GM11168 (cell line): Measurements from ENCODE around the gene KCNJ10.

ENCODE experiments used
- in situ Hi-C: fragments of 300-500 bp; cut with MboI; formaldehyde crosslinking; loops from one replicate; pipeline ENCODE4 v1.12.0; 2022; ENCODE audit warnings: low sequenced_read_pairs; ENCODE audit not compliant: unreplicated experiment

KCNJ10 gene

DNA sequence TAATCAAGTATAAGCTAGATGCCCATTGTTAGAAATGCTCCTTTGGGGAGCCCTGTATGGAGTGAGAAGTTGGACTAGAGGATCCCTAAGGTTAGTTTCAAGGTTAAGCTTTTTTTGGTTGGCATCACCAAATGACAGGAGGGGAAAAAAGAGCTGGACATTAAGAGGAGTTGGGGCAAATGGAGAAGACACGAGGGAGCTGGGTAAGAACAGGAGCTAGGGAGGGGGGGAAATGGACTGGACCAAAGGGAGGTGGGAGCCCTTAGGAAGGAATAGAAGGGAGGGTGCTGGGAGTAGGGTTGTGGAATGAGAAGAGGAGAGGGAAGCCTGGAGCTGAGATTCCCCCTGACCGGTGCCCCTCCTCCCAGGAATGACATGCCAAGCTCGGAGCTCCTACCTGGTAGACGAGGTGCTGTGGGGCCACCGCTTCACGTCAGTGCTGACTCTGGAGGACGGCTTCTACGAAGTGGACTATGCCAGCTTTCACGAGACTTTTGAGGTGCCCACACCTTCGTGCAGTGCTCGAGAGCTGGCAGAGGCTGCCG, 17.2 kb upstream of the KCNJ10 start:
- in situ Hi-C loops = no loop called here

DNA sequence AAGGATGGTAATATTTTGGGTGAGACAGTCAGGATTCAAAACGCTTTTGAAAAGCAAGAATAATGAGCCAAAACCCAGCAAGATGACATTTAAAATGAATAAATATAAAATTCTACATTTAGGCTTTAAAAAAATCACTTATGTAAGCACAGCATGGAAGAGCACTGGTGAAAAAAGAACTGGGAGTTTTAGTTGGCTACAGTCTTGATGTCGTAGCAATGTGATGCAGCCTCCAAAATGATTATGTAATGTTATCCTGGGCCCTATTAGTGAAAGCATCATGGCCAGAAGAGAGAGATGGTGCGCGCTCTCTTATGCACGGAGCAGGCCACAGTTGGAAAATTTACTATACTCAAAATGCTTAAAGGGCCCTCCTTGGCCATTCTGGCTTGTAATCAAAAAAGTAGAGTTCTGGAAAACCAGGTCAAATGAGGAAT, 16.5 kb upstream of the KCNJ10 start:
- in situ Hi-C loops = no loop called here

DNA sequence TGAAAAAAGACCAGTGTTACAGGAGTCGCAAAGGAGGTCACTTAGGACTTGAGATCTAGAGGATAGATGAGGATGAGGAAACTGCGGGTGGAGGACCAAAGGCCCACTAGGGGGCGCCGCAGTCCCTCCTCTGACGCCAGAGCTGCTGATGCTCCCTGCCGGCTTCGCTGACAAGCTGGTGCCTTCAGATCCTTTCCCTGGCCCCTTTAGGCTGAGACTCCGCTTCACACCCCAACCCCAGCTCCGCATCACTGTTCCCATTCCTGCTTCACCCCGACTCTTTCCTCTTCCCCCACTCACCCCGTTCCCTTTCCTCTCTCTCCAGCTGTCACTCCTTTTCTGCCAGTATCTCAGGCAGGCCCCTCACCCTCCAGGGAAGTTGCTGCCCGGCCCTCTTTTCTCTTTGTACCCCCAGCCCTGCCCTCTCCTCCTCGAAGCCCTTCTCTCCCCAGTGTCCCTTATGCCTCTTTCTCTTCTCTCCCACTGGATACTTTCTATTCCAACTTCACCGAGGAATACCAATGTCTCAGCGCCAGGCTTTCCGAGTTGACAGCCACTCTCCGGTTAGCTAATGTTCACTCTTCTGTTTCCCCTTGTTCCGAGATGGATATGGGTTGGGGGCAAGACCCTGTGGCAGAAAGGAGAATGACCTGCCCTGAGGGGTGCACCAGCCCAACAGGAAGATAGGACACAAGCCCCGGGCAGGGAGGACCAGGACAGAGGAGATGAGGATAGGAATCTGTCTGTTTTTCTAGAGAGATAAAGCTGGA, 15.9 kb upstream of the KCNJ10 start:
- in situ Hi-C loops = no loop called here

DNA sequence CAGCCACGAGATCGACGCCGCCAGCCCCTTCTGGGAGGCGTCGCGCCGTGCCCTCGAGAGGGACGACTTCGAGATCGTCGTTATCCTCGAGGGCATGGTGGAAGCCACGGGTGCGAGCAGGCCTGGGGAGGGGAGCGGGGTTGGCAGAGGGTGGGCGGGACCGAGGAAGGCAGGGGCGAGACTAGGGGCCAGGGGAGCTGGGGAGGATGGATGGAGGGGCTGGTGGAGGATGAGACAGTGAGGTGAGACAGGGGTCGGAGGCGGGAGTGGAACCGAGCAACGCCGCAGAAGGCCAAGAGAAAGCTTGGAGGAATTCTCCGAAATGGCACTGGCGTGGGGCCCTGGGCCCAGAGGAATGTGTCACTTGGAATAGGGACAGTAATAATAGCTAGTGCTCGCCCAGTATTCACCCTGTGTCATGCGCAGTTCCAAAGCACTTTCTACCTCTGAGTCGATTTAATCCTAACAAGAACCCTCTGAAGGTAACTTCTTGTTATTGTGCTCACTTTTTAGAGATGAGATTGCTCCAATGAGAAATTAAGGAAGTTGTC, 14.9 kb upstream of the KCNJ10 start:
- in situ Hi-C loops = loop anchor here (5.0 kb wide), 1 partner anchor 38 kb away; no protein-coding TSS in a partner anchor

DNA sequence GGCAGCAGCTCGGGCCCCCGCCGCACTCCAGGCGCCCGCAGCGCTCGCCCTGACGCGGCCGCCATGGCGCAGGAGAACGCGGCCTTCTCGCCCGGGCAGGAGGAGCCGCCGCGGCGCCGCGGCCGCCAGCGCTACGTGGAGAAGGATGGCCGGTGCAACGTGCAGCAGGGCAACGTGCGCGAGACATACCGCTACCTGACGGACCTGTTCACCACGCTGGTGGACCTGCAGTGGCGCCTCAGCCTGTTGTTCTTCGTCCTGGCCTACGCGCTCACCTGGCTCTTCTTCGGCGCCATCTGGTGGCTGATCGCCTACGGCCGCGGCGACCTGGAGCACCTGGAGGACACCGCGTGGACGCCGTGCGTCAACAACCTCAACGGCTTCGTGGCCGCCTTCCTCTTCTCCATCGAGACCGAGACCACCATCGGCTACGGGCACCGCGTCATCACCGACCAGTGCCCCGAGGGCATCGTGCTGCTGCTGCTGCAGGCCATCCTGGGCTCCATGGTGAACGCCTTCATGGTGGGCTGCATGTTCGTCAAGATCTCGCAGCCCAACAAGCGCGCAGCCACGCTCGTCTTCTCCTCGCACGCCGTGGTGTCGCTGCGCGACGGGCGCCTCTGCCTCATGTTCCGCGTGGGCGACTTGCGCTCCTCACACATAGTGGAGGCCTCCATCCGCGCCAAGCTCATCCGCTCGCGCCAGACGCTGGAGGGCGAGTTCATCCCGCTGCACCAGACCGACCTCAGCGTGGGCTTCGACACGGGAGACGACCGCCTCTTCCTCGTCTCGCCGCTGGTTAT, 14.2 kb upstream of the KCNJ10 start:
- in situ Hi-C loops = loop anchor here (5.0 kb wide), 1 partner anchor 37 kb away; no protein-coding TSS in a partner anchor

DNA sequence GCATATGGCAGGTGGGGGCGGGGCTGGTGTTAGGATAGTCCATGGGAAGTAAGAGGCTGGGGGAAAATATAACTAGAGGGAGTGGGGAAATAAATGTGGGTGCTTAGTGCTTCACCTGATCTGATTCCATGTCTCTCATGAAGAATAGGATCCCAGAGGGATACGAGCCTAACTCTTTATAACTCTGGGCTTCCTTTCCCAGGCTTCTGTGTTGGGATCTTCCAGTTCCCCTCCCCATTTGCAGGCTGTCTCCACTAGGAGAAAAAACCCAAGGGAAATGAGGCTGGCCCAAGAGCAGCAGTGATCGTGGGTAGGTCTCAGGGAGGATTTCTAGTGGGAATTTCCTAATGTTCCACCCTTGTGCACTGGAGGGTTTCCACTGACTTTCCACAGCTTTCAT, 13.0 kb upstream of the KCNJ10 start:
- in situ Hi-C loops = loop anchor here (5.0 kb wide), 1 partner anchor 36 kb away; no protein-coding TSS in a partner anchor

DNA sequence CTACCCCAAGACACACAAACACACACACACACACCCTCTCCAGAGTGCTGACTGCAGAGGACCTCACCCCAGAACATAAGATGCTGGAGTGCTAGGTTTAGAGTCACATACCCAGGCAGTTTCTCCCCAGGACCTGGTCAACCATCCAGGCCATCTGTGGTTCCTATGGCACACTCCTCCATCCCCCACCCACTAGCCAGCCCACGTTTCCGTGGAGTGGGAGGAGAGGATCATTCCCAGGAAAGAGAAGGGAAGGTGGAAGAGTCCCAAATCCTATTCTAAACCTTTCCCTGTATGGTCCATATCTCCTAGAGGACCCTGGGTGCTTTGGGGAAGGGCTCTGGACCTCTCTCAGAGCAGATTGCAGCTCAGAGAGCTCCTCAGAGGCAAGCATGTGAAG, 12.5 kb upstream of the KCNJ10 start:
- in situ Hi-C loops = loop anchor here (5.0 kb wide), 1 partner anchor 35 kb away; no protein-coding TSS in a partner anchor

DNA sequence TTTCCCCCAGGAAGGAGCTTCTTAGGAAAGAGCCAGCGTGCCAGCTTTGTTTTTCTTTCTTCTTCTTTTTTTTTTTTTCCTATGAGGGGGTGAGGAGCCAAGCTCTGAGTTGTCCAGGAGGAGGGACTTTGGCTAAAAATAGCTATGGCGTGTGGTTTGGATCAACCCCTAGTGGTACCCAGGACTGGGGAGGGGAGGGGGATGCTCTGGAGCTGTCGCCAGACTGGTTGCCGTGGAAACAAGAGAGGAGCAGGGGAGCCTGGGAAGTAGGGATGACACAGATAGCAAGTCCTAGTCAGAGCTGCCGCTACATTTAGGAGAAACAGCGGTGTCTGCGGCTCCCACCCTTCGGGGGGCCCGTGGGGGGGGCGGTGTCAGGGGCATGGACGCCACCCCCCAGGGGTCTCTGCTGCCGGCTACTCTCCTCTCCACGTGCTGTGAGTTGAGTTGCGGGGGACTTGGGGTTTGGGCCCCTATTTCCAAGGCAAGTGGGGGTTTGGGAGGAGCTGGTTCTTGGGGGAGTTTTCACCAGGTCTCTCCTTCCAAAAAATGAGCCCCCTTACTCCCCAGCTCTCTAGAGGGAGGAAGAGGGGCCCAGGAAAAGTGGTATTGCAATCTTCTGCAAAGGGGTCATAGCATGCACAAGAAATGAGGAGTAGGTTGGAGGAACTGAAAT, 11.4 kb upstream of the KCNJ10 start, which contains the start of gene KCNJ9:
Gene KCNJ9 (plus strand): TSS at position 278 of the 676 bp plus-strand sequence. CDS start 2,493 bp downstream, outside the sequence.
- in situ Hi-C loops = loop anchor here (5.0 kb wide), 1 partner anchor 34 kb away; no protein-coding TSS in a partner anchor

DNA sequence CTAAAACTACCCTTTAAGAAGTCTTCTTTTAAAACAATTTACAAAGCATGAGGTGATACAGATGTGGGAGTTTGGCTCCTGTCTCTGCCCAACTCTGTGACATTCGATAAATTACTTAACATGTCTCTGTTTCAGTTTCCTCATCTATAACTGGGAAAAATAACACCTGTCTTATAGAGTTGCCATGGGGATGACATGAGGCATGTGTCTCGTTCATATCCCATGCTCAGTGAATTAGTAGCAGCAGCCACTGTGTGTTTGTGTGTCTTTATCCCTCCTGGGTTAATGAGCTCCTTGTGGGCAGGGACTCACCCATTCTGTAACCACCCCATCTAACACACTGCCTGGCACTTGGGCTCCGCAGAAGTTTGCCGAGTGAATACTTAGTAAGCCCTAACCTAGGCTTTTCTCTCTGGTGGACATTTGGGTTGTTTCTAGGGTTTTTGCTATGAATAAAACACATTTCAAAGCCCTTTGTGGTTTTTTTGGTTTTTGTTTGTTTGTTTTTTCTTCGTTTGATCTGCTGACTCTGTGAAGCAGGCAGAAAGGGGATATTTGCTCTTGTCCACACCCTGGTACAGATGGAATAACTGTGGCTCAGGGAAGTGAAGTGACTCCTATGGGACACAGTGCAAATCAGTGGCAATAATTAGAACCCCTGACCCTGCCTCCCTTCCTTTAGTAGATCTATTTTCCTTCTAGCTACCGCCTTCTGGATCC, 10.6 kb upstream of the KCNJ10 start:
- in situ Hi-C loops = loop anchor here (5.0 kb wide), 1 partner anchor 33 kb away; no protein-coding TSS in a partner anchor

DNA sequence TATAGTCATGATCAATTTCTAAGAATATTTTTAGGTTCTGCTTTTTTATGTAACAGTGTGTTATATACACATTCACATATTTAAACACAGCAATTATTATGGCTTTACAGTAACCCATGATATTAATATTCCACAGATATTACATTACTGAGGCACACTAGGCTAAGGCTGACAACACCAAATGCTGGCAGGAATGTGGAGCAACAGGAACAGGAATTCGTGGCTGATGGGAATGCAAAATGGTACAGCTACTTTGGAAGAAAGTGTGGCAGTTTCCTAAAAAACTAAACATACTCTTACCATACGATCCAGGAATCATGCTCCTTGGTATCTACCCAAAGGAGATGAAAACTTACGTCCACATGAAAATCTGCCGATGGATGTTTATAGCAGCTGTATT, 9.5 kb upstream of the KCNJ10 start:
- in situ Hi-C loops = no loop called here

DNA sequence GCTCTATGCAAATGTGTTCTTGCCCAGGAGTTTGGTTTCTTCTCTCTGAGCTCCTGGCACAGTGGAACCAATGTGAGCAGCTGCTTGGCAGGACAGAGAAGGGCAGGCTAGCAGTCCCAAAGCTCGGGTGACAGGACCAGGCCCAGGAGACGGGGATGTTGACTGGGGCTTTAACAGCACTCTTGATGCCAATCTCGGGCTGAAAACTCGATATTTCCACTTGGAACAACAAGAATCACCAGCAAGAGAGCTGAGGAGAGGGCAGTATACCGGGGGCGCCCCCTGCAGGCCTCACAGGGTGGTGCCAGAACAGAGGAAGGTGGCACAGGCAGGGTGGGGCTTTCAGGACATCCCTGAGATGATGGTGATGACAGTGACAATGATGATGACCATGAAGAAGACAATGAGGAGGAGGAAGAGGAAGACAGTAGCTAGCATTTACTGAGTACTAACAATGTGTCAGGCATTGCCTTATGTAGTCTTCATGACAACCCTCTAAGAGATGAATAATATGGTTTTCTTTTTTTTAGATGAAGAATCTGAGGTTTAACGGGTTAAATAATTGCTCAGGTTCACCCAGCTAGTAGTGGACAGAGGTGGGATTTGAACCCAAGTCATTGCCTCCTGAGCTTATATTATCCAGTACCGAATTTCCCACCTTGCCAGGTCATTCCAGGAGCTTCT, 8.7 kb upstream of the KCNJ10 start:
- in situ Hi-C loops = no loop called here

DNA sequence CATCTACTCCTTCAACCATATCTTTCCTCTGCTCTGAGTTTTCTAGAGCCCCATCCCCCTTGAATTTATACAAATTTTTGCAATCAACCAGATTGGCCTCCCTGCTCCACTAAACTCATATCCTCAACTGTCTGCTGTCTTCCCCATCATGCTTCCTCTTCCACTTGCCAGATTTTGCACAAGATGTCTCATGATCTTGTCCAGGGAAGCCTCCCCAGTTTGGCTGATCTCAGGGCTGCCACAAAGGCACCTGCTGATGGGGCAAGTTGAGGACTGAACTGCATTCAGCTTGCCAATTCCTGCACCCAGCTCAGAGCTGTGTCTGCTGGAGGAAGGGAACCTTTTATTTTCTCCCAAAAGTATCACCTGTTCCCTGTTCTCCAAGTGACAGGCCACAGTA, 7.5 kb upstream of the KCNJ10 start:
- in situ Hi-C loops = no loop called here

DNA sequence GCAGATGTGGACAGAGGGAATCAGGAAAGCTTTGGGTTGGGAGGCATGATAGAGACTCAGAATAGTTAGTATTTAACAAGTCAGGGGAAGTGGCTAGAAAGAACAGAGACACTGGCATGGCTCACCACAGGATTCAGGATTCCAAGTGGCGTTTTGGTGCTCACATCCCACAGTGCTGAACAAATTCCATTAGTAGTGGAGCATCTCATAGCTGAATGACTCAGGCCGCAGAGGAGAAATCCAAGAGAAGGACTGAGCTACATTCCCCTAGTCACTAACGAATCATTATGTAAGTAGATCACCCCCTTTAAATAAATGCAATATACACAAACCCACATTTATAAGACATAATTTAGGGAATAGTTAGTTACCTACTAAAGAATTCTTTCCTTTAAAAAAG, 6.3 kb upstream of the KCNJ10 start:
- in situ Hi-C loops = no loop called here

DNA sequence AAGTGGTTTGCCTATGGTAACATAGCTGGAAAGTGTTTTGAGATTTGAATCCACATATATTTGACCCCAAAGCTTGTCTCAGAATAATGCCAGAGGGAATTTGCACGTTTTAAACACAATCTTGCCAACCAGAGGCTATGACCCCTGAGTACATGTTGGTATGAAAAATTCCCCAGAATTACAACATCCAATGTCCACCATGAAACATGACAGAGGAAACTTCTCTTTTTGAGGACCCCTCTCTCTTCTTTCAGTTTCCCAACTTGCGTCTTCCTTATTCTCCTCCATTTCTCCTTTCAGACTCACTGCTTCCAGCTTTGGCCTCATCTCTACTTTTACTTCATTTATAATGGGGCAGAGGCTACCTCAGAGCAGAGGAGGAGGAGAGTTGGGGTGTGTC, 5.9 kb upstream of the KCNJ10 start:
- in situ Hi-C loops = no loop called here

DNA sequence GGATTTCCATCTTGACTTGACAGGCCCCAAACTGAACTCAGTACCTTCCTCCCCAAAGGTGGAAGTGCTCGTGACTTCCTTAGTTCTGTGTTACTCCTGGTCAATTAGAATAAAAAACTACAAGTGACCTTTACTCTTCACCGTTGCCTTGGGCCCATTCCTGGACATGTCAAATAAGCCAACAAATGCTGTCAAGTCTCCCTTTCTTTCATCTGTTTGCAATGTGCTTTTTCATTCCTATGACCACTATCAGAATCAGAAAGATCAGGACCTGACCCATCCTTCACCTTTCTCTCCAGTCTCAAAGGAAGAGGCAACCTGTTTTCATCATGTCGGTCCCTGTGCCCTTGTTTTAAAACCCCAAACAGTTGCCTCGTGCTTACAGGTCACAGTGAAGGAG, 4.9 kb upstream of the KCNJ10 start:
- in situ Hi-C loops = no loop called here

DNA sequence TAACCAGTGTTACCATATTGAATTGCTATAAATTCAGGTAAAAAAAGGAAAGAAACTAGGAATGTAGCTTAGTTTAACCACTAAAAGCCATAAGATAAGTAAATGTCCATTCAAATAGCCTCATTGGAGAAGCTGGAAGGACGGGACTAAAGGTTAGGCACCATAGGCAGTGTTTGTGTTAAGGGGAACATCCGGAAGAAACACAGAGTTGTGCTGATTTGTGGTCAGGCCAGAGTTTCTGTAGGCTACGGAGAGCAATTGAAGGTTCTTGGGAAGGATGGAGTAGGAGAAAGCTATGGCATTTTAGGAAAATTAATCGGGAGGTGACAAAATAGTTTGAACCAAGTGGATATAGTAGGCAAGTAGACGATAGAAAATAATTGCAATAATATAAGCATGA, 1.3 kb upstream of the KCNJ10 start:
- in situ Hi-C loops = no loop called here

DNA sequence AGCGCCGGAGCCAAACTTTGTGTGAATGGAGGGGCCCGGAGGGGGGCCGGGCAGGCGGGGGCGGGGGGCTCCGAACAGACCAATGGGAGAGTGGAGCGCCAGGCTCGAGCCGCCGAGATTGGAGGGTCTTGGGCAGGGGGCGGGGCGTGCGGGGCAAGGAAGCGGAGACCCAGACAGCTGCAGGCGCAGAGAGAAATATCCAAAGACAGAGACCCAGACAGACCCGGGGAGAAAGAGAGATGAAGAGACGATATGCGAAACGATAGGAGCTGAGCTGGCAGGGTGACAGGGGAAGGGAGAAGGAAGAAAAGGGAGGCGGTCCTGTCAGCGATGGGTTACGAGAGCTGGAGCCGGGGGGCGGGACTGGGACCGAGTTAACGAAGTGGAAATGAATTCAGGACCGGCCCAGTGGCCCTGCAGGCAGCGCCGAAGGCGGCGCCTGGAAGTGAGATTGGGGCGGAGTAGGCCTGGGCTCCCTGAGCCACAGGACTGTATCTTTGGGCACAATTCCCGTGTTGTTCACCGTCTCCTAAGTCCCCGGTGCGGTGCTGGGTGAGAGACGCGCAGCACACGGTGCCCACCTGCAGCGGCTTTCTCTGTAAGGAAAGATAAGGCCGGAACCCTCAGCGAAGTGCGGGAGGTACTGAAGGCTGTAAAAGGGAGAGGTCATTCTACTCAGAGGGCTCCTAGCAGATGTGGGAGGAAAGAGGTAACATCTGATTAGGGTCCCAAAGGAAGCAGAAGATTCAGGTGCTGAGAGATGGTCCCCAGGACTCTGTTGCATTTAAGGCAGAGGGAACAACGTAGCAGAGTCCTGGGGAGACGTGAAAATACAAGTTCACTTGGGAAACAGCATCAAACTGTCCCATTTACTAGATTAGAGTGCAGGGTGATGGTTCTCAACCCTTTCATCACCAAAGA, 543 bp upstream of the KCNJ10 start:
- in situ Hi-C loops = no loop called here

DNA sequence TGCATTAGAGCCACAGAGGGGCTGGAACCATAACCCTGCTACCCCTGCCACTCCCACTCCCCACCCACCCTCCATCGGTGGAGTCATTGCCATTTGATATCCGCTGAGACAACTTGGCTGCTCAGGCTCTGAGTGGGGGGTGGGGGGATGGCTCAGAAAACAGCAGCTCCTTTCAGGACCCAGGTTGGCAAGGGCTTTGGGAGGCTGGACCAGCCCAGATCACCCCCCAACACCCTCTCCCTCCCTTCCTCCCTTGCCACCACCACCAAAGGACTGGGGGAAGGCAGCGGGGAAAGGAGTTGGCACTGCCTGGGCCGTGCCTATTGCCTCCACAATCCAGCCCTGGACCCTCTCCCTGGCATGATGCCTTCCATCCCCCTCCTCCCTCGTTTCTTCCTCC, 1.7 kb downstream of the KCNJ10 start:
- in situ Hi-C loops = no loop called here
